NAMALWA (cell line): ENCODE measurements around the gene THRAP3.

Experiments
- DNase-seq: peaks from one replicate; pipeline ENCODE4 v3.0.0-alpha.2; 2015; ENCODE audit warnings: low spot score

THRAP3 gene

DNA sequence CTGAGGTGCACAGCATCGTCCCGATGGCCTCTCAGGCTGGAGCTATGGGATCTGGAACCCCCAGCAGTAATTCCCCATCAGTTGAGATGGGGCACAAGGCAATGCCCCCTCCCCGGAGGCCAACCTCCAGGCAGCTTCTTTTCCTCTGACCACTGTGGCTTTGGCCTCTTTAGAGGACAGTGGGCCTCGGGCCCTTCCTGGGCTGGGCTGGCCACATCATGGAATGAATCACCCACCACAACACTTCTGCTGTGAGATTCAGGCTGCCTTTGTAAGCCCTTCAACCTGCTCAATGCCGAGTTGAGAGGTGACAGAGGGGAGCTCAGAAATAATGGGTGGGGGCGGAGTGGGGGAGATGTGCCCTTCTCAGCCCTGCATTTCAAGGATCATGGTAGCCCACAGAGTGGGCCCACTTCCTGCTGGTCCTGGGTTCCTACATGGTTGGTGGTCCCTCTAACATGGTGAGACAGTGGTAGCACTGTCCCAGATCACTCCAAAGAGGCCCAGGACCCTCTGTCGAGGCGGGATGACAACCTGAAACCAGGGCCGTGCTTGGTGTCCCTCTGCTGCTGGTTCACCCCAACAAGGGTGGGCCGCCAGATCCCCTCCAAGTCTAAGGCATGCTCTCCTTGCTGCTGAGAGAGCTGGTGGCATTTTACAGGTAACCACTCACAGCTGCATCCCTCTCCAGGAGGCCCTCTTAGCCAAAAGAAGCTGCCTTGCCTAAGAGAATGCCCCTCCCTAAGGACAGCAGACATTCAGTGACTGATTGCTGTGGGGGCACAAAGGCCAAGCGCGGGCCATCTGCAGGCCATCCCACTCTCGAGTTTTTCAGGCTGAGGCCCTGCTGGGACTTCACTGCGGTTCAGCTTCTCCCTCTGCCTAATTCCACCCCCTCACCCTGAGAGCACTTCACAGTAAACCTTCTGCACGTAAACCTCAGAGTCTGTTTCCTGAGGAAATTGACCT is 129.0 kb downstream of the THRAP3 start:
- DNase-seq, result no peak

DNA sequence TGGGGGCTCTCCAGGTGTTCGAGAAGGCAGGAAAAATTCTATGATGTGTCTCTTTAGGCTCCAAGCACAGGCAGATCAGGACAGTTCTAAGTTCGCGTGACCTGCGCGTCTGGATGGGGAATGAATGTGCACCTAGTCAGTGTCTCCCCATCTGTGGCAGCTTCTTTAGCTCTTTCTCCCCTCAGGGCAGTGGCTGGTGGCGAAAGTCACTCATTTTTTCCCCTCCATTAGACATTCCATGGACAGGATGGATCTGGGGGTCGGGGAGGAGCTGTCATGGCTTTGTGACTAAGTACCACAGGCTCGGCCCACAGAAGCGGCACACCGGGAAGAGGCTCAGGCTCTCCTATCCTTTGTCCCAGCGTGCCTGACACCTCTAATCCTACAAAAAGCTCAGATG is 130.2 kb downstream of the THRAP3 start:
- DNase-seq, result no peak
